ENCODE measurements around the gene LILRA2. TPM values are rescaled to one million over a fixed set of nuclear protein-coding genes. Genes with fewer than 3 reads are reported as not detected.
"Not testable (repeated sequence)": the region's sequence is repeated elsewhere in the genome, so short reads cannot be mapped to it uniquely, and the experiment has no call there.

The LILRA2 gene
- total and polyA plus RNA-seq, 2 experiments from 2014 or later: not detected

GRCh38 chr19:54574527-54575056 lies 1.0 kb downstream of the LILRA2 start:
- Histone ChIP-seq H3K79me2 (ENCODE audit: insufficient read depth) (no peaks in the 10 kb centered on the region), H3F3A (ENCODE audit: insufficient read depth) (no peaks in the 10 kb centered on the region), H3K4me1 (ENCODE audit: insufficient read depth) (no peaks in the 10 kb centered on the region), H3K4me2 (ENCODE audit: unreplicated experiment) (no peak overlapping the region), H3K27ac (no peak overlapping the region), H3K36me3 (ENCODE audit: low read depth) (no peaks in the 10 kb centered on the region), H4K20me1 (ENCODE audit: insufficient read depth) (no peaks in the 10 kb centered on the region), H3K9me2 (ENCODE audit: insufficient read depth) (no peaks in the 10 kb centered on the region), H3K27me3 (replicated peaks; ENCODE audit: insufficient read depth) (no peaks in the 10 kb centered on the region), H3K9ac (no peak overlapping the region), H2AFZ (no peak overlapping the region), H3K9me3 (ENCODE audit: low read depth) (no peaks in the 10 kb centered on the region), H3K4me3 (no peak overlapping the region)
- DNase-seq: no peak
- in situ Hi-C loops (cut with MboI): no loop called here
- WGBS, 2 experiments (ENCODE audit: low coverage in 1 of 2, low lambda C conversion rate in 2 of 2, missing lambda C conversion rate in 2 of 2): 30 to 34% methylated on average over 12 of the region's 12 CpGs
- TF ChIP-seq EZH2 (IDR thresholded peaks at IDR 0.05; ENCODE audit: insufficient read depth, poor library complexity, severe bottlenecking): no peak
- no peak for TF ChIP-seq EZH2phosphoT487 (IDR thresholded peaks at IDR 0.05; ENCODE audit: insufficient read depth, low read depth)

DNA sequence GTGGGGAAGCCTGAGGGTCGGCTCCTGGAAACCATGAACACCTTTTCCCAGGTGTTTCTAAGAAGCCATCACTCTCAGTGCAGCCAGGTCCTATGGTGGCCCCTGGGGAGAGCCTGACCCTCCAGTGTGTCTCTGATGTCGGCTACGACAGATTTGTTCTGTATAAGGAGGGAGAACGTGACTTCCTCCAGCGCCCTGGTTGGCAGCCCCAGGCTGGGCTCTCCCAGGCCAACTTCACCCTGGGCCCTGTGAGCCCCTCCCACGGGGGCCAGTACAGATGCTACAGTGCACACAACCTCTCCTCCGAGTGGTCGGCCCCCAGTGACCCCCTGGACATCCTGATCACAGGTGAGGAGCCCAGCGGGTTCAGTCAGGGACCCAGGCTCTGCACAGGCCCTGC lies 1.6 kb downstream of the LILRA2 start:
- in situ Hi-C loops (cut with MboI); H3K36me3 ChIP-seq (ENCODE audit: low read depth); DNase-seq; H3K4me2 ChIP-seq (ENCODE audit: unreplicated experiment); H3K27me3 ChIP-seq (replicated peaks; ENCODE audit: insufficient read depth); H2AFZ ChIP-seq; H3K4me3 ChIP-seq; H3K79me2 ChIP-seq (ENCODE audit: insufficient read depth); H3K9me2 ChIP-seq (ENCODE audit: insufficient read depth); H3K9ac ChIP-seq; H3F3A ChIP-seq (ENCODE audit: insufficient read depth); H3K27ac ChIP-seq; H3K9me3 ChIP-seq (ENCODE audit: low read depth); H4K20me1 ChIP-seq (ENCODE audit: insufficient read depth); H3K4me1 ChIP-seq (ENCODE audit: insufficient read depth): not testable (repeated sequence)
- 23 to 27% methylated on average over 9 of the region's 9 CpGs for WGBS, 2 experiments (ENCODE audit: low coverage in 1 of 2, low lambda C conversion rate in 2 of 2, missing lambda C conversion rate in 2 of 2)

GRCh38 chr19:54576411-54576976 lies 2.9 kb downstream of the LILRA2 start:
- Histone ChIP-seq H3K4me2 (ENCODE audit: unreplicated experiment) (no peak overlapping the region), H4K20me1 (ENCODE audit: insufficient read depth) (no peaks in the 10 kb centered on the region), H3K4me3 (no peak overlapping the region), H3K9me2 (ENCODE audit: insufficient read depth) (no peaks in the 10 kb centered on the region), H3K27ac (no peak overlapping the region), H3K9ac (no peak overlapping the region), H3K36me3 (ENCODE audit: low read depth) (no peaks in the 10 kb centered on the region), H3K27me3 (replicated peaks; ENCODE audit: insufficient read depth) (no peaks in the 10 kb centered on the region), H3F3A (ENCODE audit: insufficient read depth) (no peaks in the 10 kb centered on the region), H3K4me1 (ENCODE audit: insufficient read depth) (no peaks in the 10 kb centered on the region), H2AFZ (no peak overlapping the region), H3K79me2 (ENCODE audit: insufficient read depth) (no peaks in the 10 kb centered on the region), H3K9me3 (ENCODE audit: low read depth) (no peaks in the 10 kb centered on the region)
- DNase-seq: no peak
- 22 to 33% methylated on average over 6 of the region's 6 CpGs for WGBS, 2 experiments (ENCODE audit: low coverage in 1 of 2, low lambda C conversion rate in 2 of 2, missing lambda C conversion rate in 2 of 2)
- in situ Hi-C loops (cut with MboI): no loop called here
- TF ChIP-seq EZH2 (IDR thresholded peaks at IDR 0.05; ENCODE audit: insufficient read depth, poor library complexity, severe bottlenecking) (no peak), EZH2phosphoT487 (IDR thresholded peaks at IDR 0.05; ENCODE audit: insufficient read depth, low read depth) (no peak)

GRCh38 chr19:54577334-54577733 lies 3.7 kb downstream of the LILRA2 start:
- TF ChIP-seq EZH2 (IDR thresholded peaks at IDR 0.05; ENCODE audit: insufficient read depth, poor library complexity, severe bottlenecking) (no peak), EZH2phosphoT487 (IDR thresholded peaks at IDR 0.05; ENCODE audit: insufficient read depth, low read depth) (no peak)
- no peaks in the 10 kb centered on the region for H3K4me1 ChIP-seq (ENCODE audit: insufficient read depth)
- no peak for DNase-seq
- 27 to 37% methylated on average over 3 of the region's 3 CpGs for WGBS, 2 experiments (ENCODE audit: low coverage in 1 of 2, low lambda C conversion rate in 2 of 2, missing lambda C conversion rate in 2 of 2)
- no peaks in the 10 kb centered on the region for H3K36me3 ChIP-seq (ENCODE audit: low read depth)
- H3K27ac ChIP-seq: no peak overlapping the region
- no peak overlapping the region for H3K4me3 ChIP-seq
- H3K79me2 ChIP-seq (ENCODE audit: insufficient read depth): no peaks in the 10 kb centered on the region
- H3K9ac ChIP-seq: no peak overlapping the region
- no peaks in the 10 kb centered on the region for H3K27me3 ChIP-seq (replicated peaks; ENCODE audit: insufficient read depth)
- no peaks in the 10 kb centered on the region for H3K9me3 ChIP-seq (ENCODE audit: low read depth)
- no peaks in the 10 kb centered on the region for H3F3A ChIP-seq (ENCODE audit: insufficient read depth)
- H3K4me2 ChIP-seq (ENCODE audit: unreplicated experiment): no peak overlapping the region
- no peak overlapping the region for H2AFZ ChIP-seq
- no peaks in the 10 kb centered on the region for H3K9me2 ChIP-seq (ENCODE audit: insufficient read depth)
- no peaks in the 10 kb centered on the region for H4K20me1 ChIP-seq (ENCODE audit: insufficient read depth)
- in situ Hi-C loops (cut with MboI): no loop called here

GRCh38 chr19:54578268-54578667 lies 4.7 kb downstream of the LILRA2 start:
- H3K36me3 ChIP-seq (ENCODE audit: low read depth); in situ Hi-C loops (cut with MboI); H3K27ac ChIP-seq; H4K20me1 ChIP-seq (ENCODE audit: insufficient read depth); H3K9me3 ChIP-seq (ENCODE audit: low read depth); H3K4me2 ChIP-seq (ENCODE audit: unreplicated experiment); H3F3A ChIP-seq (ENCODE audit: insufficient read depth); H3K4me1 ChIP-seq (ENCODE audit: insufficient read depth); H3K79me2 ChIP-seq (ENCODE audit: insufficient read depth); H2AFZ ChIP-seq; H3K9ac ChIP-seq; H3K27me3 ChIP-seq (replicated peaks; ENCODE audit: insufficient read depth); H3K9me2 ChIP-seq (ENCODE audit: insufficient read depth); H3K4me3 ChIP-seq; DNase-seq: not testable (repeated sequence)
- 44 to 58% methylated on average over 5 of the region's 5 CpGs for WGBS, 2 experiments (ENCODE audit: low coverage in 1 of 2, low lambda C conversion rate in 2 of 2, missing lambda C conversion rate in 2 of 2)

Measured in GM23248 (cell line).